ENCODE data around the gene DNAH12. TPM values are rescaled to one million over a fixed set of nuclear protein-coding genes. Genes with fewer than 3 reads are reported as not detected.

Gene DNAH12
- total and polyA plus RNA-seq, 4 donors = 0.05 to 0.08 (median 0.08) TPM; not detected in 1

- TF ChIP-seq YY1 (IDR thresholded peaks at IDR 0.05) (no peak), ATF3 (IDR thresholded peaks at IDR 0.05) (no peak), FOXA2 (IDR thresholded peaks at IDR 0.05) (no peak), TAF1 (conservative IDR thresholded peaks at IDR 0.05) (no peak), RXRA (IDR thresholded peaks at IDR 0.05) (no peak), SP1 (IDR thresholded peaks at IDR 0.05) (no peak), JUND (IDR thresholded peaks at IDR 0.05) (no peak), RAD21 (IDR thresholded peaks at IDR 0.05) (no peak)
Measured at GRCh38 chr3:57278237-57278636, 265.9 kb downstream of the DNAH12 start (continued).

GRCh38 chr3:57275393-57275792 is 268.8 kb downstream of the DNAH12 start:
- TF ChIP-seq ATF3 (IDR thresholded peaks at IDR 0.05) (no peak), HNF4G (IDR thresholded peaks at IDR 0.05) (no peak), RAD21 (IDR thresholded peaks at IDR 0.05) (no peak), EGR1 (IDR thresholded peaks at IDR 0.05; ENCODE audit: low read depth in 2 of 2) (no peak), HNF4A (conservative IDR thresholded peaks at IDR 0.05) (no peak), FOXA1 (IDR thresholded peaks at IDR 0.05) (no peak), NR2F2 (IDR thresholded peaks at IDR 0.05) (no peak), RXRA (IDR thresholded peaks at IDR 0.05) (no peak), YY1 (IDR thresholded peaks at IDR 0.05) (no peak)
- H3K9me3 ChIP-seq (ENCODE audit: control insufficient read depth in 4 of 4, low read length in 3 of 4) = no peaks in the 10 kb centered on the region
- H3K27me3 ChIP-seq (ENCODE audit: control insufficient read depth in 4 of 4, insufficient read depth in 4 of 4, low read length in 3 of 4) = no peaks in the 10 kb centered on the region
- no peaks in the 10 kb centered on the region for H3K4me1 ChIP-seq (ENCODE audit: control insufficient read depth in 4 of 4, insufficient read depth in 4 of 4, low read length in 3 of 4)
- no peak overlapping the region for H3K27ac ChIP-seq (ENCODE audit: low read depth in 1 of 2, low read length in 2 of 2)
- H3K4me3 ChIP-seq (ENCODE audit: low read depth in 1 of 3, low read length in 3 of 3) = no peak overlapping the region
- peaks cover 0 to 23% (median 4%) of the 10 kb centered on the region in 4 donors for H3K36me3 ChIP-seq (ENCODE audit: control insufficient read depth in 4 of 4, insufficient read depth in 3 of 4, low read depth in 1 of 4, low read length in 3 of 4)
- DNase-seq (ENCODE audit: low spot score) = no peak
- H3K9ac ChIP-seq (ENCODE audit: low read depth in 1 of 2, low read length in 2 of 2) = no peak overlapping the region
- 97% methylated on average over 2 of the region's 2 CpGs for WGBS

- no peak overlapping the region for H3K9ac ChIP-seq (ENCODE audit: low read depth in 1 of 2, low read length in 2 of 2)
- TF ChIP-seq NR2F2 (IDR thresholded peaks at IDR 0.05) (no peak), HNF4A (conservative IDR thresholded peaks at IDR 0.05) (no peak), YY1 (IDR thresholded peaks at IDR 0.05) (no peak), SP1 (IDR thresholded peaks at IDR 0.05) (no peak)
- H3K27ac ChIP-seq (ENCODE audit: low read depth in 1 of 2, low read length in 2 of 2) = no peak overlapping the region
- H3K36me3 ChIP-seq (ENCODE audit: control insufficient read depth in 4 of 4, insufficient read depth in 3 of 4, low read depth in 1 of 4, low read length in 3 of 4) = peaks cover 1 to 27% (median 10%) of the 10 kb centered on the region in 4 donors
- H3K9me3 ChIP-seq (ENCODE audit: control insufficient read depth in 4 of 4, low read length in 3 of 4) = no peaks in the 10 kb centered on the region
- no peaks in the 10 kb centered on the region for H3K27me3 ChIP-seq (ENCODE audit: control insufficient read depth in 4 of 4, insufficient read depth in 4 of 4, low read length in 3 of 4)
- 98% methylated on average over 6 of the region's 6 CpGs for WGBS
- no peak overlapping the region for H3K4me3 ChIP-seq (ENCODE audit: low read depth in 1 of 3, low read length in 3 of 3)
- DNase-seq (ENCODE audit: low spot score) = no peak
- no peaks in the 10 kb centered on the region for H3K4me1 ChIP-seq (ENCODE audit: control insufficient read depth in 4 of 4, insufficient read depth in 4 of 4, low read length in 3 of 4)
Measured at GRCh38 chr3:57274845-57275244, 269.3 kb downstream of the DNAH12 start.

GRCh38 chr3:57268416-57268815 is 275.7 kb downstream of the DNAH12 start:
- no peaks in the 10 kb centered on the region for H3K27me3 ChIP-seq (ENCODE audit: control insufficient read depth in 4 of 4, insufficient read depth in 4 of 4, low read length in 3 of 4)
- H3K9ac ChIP-seq (ENCODE audit: low read depth in 1 of 2, low read length in 2 of 2) = no peak overlapping the region
- H3K36me3 ChIP-seq (ENCODE audit: control insufficient read depth in 4 of 4, insufficient read depth in 3 of 4, low read depth in 1 of 4, low read length in 3 of 4) = peaks cover 1 to 51% (median 29%) of the 10 kb centered on the region in 4 donors
- no peak overlapping the region for H3K4me3 ChIP-seq (ENCODE audit: low read depth in 1 of 3, low read length in 3 of 3)
- TF ChIP-seq RAD21 (IDR thresholded peaks at IDR 0.05) = no peak
- no peak for TF ChIP-seq CTCF (IDR thresholded peaks at IDR 0.05; ENCODE audit: low read depth, low read length, missing input control)
- TF ChIP-seq YY1 (IDR thresholded peaks at IDR 0.05) = no peak
- no peak for TF ChIP-seq MAX (IDR thresholded peaks at IDR 0.05)
- TF ChIP-seq JUND (IDR thresholded peaks at IDR 0.05) = no peak
- TF ChIP-seq GABPA (IDR thresholded peaks at IDR 0.05 in 1 of 2, conservative IDR thresholded peaks at IDR 0.05 in 1 of 2) = no peak
- no peak for TF ChIP-seq REST (IDR thresholded peaks at IDR 0.05)
- TF ChIP-seq HNF4A (conservative IDR thresholded peaks at IDR 0.05) = no peak
- TF ChIP-seq HNF4G (IDR thresholded peaks at IDR 0.05) = no peak
- no peak for TF ChIP-seq SP1 (IDR thresholded peaks at IDR 0.05)
- no peak for TF ChIP-seq FOXA2 (IDR thresholded peaks at IDR 0.05)
- no peak for TF ChIP-seq NR2F2 (IDR thresholded peaks at IDR 0.05)
- TF ChIP-seq FOXA1 (IDR thresholded peaks at IDR 0.05) = no peak
- no peaks in the 10 kb centered on the region for H3K9me3 ChIP-seq (ENCODE audit: control insufficient read depth in 4 of 4, low read length in 3 of 4)
- no peak for DNase-seq (ENCODE audit: low spot score)
- H3K4me1 ChIP-seq (ENCODE audit: control insufficient read depth in 4 of 4, insufficient read depth in 4 of 4, low read length in 3 of 4) = no peaks in the 10 kb centered on the region
- H3K27ac ChIP-seq (ENCODE audit: low read depth in 1 of 2, low read length in 2 of 2) = no peak overlapping the region
- WGBS = 91% methylated on average over 1 of the region's 1 CpG
